Measurements from ENCODE around the gene CDC20B. TPM values are rescaled to one million over a fixed set of nuclear protein-coding genes. Genes with fewer than 3 reads are reported as not detected.

Gene CDC20B
- total RNA-seq, result under 0.01 TPM in 1 of 2 replicates, not detected in the other

DNA sequence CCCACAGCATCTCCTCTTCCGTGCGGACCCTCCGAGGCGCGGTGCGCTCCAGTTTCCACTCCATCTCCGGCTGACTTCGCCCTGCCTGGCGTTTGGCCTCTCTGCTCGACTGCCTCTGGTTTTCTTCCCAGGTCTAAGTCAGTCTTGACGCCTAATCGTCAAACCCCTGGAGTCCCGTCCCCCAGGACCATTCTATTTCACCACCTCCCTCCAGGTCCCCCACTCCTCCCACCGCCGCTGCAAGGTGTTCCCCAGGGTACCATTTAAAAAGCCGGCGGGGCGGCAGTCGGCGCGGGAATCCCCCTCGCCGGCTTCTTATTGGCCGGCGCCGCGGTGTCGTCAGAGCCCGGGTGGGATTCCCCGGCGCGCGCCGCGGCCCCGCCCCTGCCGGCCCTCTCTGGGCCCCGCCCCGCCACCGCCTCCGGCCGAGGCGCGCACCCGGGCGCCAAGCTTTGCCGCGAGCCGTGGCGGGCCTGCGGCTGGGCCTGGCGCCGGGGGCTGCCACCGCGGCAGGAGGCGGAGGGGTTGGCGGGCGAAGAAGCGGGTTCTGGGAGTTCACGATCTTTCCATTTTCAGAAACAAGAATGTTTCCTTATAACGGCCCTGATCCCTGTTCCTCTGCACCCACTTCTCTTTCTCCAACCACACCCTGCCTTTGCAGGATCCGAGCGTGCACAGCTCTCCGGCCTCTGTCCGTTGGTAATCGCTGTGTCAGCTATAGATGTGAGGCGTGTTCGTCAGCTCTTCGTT, at the start of gene CDC20B:
TSS of gene CDC20B (minus strand) at position 241 of the 750 bp plus-strand sequence. CDS start at position 64, 177 bp downstream.

DNA sequence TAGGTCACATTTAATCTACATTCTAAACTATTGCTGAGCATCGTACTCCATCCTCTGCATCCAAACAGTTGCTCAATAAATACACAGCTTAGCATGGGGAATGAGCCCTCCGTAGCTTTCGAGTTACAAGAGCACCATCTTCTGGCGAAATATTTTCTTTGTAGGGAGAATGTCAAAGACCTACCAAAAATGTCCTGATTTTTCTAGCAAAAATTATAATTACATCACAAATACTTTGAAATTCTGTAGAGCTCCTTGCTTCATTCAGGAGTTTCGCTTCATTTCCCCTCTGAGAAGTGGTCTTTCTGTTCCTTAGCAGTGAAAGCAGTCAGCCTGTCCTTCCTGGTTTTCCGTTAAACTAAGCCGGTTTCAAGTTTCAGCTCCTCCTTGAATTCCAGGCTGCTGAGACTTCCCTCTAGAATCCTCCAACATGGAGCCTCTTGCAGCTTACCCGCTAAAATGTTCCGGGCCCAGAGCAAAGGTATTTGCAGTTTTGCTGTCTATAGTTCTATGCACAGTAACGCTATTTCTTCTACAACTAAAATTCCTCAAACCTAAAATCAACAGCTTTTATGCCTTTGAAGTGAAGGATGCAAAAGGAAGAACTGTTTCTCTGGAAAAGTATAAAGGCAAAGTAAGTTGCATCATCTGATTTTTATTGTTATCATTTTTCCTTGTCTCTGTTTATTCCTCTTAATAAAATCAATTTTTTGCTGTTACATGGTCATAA, 13.0 kb downstream of the CDC20B start, which contains the start of gene GPX8:
TSS of gene GPX8 (plus strand) at position 409 of the 730 bp plus-strand sequence. CDS start at position 431, 22 bp downstream.

DNA sequence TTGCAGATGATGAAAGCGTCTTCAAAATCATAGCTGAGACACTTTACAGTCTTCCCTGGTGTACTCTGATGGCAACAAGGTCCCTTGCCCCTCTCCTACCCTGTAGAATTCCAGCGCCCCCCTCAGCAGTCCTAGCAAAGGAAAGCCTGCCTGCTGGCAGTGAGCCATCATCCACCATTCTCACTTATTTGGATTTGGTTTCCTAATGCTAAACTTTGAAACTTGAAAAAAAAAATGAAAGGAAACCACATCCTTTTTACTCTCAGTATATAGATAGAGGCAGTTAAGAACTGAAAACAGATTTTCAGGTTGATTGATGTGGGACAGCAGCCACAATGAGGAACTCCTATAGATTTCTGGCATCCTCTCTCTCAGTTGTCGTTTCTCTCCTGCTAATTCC, 70.6 kb downstream of the CDC20B start, which contains the start of gene GZMA:
TSS of gene GZMA (plus strand) at position 299 of the 400 bp plus-strand sequence. CDS start at position 336, 37 bp downstream.

Small RNA genes within 50 kb of the gene (small RNA-seq; reads per million reads assigned to genes)
- gene MIR449A (not detected), gene MIR449B (not detected), gene MIR449C (not detected)

Other genes starting within 250 kb of the CDC20B start
- 0.16 and 0.73 TPM in 2 replicates for gene ESM1, start 187.6 kb downstream of the CDC20B start, total RNA-seq
- gene GZMK, start 148.9 kb downstream of the CDC20B start, total RNA-seq, result not detected in 2 replicates
- not detected in 2 replicates for gene GZMA, start 70.5 kb downstream of the CDC20B start, total RNA-seq
- gene GPX8, start 13.0 kb downstream of the CDC20B start, total RNA-seq, result 128 and 131 TPM in 2 replicates
- gene MCIDAS, start 54.1 kb upstream of the CDC20B start, total RNA-seq, result not detected in 2 replicates
- 0.16 TPM in 1 of 2 replicates, not detected in the other for gene CCNO, start 60.4 kb upstream of the CDC20B start, total RNA-seq
- gene DHX29, start 134.5 kb upstream of the CDC20B start, total RNA-seq, result 29.9 and 33.3 TPM in 2 replicates
- 64.2 and 64.4 TPM in 2 replicates for gene MTREX, start 134.8 kb upstream of the CDC20B start, total RNA-seq